ENCODE data around the gene SH3BGRL. TPM values are rescaled to one million over a fixed set of nuclear protein-coding genes. Genes with fewer than 3 reads are reported as not detected.
"Not testable (repeated sequence)": the region's sequence is repeated elsewhere in the genome, so short reads cannot be mapped to it uniquely, and the experiment has no call there.

SH3BGRL gene
- total RNA-seq, 4 donors from 2014 or later, result 51.5 to 85.5 (median 56.9) TPM

GRCh38 chrX:81337805-81338204, 135.9 kb downstream of the SH3BGRL start:
- no peak for DNase-seq (ENCODE audit: low spot score in 2 of 2)
- intact Hi-C loops (cut with DNase I; ENCODE audit: low total_unique reads), result no loop called here
- no peak overlapping the region for H3K4me3 ChIP-seq (ENCODE audit: low read depth, poor library complexity, severe bottlenecking)
- TF ChIP-seq CTCF (IDR thresholded peaks at IDR 0.05) (no peak), POLR2A (IDR thresholded peaks at IDR 0.05) (no peak)
- WGBS, 2 donors, result 75 to 84% methylated on average over 3 of the region's 3 CpGs

GRCh38 chrX:81338924-81339323, 137.0 kb downstream of the SH3BGRL start:
- 94 to 97% methylated on average over 1 of the region's 1 CpG for WGBS, 2 donors
- H3K4me3 ChIP-seq (ENCODE audit: low read depth, poor library complexity, severe bottlenecking), result no peak overlapping the region
- TF ChIP-seq CTCF (IDR thresholded peaks at IDR 0.05), result no peak
- no peak for TF ChIP-seq POLR2A (IDR thresholded peaks at IDR 0.05)
- DNase-seq (ENCODE audit: low spot score in 2 of 2), result no peak
- intact Hi-C loops (cut with DNase I; ENCODE audit: low total_unique reads), result no loop called here

GRCh38 chrX:81345296-81345695, 143.4 kb downstream of the SH3BGRL start:
- H3K4me3 ChIP-seq (ENCODE audit: low read depth, poor library complexity, severe bottlenecking); intact Hi-C loops (cut with DNase I; ENCODE audit: low total_unique reads); DNase-seq (ENCODE audit: low spot score in 2 of 2): not testable (repeated sequence)
- WGBS, 2 donors, result 85 to 96% methylated on average over 12 to 14 of the region's 14 CpGs

Other genes starting within 250 kb of the SH3BGRL start
- 1 to 10 TPM in 2 of 4 donors, under 1 TPM in 2; 0.25 to 1.9 (median 1.0) TPM for gene HMGN5, start 189 bp upstream of the SH3BGRL start, total RNA-seq